Activated T-cell treated with anti-CD3 and anti-CD28 coated beads for 1 hour (primary cell): ENCODE measurements around the gene MORN5.
A peak's percentile ranks its signal among the peaks of the same experiment; 100 is the strongest.
"Not testable (repeated sequence)": the region's sequence is repeated elsewhere in the genome, so short reads cannot be mapped to it uniquely, and the experiment has no call there.

Source experiments
- DNase-seq: peaks from one replicate; pipeline ENCODE4 v3.0.0-alpha.2; 2020; ENCODE audit warnings: low read depth

Gene MORN5

DNA sequence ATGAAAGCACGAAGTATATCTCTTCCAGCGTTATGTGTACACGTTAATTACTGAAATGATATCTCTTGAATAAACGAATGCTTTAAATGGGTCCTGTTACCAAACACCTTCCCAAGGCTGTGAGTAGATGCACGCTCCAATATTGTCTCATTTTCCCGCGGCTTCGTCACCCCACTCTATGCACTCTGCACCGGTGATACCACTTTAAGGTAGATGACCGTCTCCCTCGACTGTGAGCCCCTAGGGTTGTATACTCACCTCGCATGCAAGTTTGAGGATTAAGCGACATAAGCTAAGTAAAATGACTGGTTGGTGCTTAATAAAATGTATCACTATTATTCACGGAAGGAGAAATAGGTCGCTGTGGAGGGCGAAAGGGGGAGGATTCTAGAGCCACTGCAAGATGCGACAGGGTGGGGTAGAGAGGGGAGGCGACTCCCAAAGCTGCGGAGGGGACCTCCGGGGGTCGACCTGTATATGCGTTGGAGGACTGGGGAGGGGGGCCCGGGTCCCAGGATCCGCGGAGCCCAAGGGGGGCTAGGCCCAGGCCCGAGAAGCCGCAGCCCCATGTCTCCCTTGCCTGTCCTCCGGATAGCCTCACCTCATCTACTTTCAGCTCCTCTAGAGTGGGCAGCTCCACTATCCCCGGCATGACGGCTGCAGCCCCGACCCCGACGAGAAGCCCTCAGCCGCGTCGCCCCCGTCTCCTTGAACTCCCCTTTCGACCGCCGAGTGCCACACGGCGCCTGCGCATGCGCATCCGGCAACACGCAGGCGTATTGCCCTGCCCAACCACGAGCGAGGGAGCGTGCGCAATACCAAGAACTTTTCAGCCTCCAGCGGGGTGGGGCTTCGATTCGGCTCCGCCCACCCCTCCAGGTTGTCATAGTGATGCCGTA is at the start of gene MORN5, which contains the start of gene NDUFA8:
Gene MORN5, plus strand, starts transcription at position 883 of the 899 bp plus-strand sequence. CDS start 65 bp downstream, outside the sequence.
Gene NDUFA8, minus strand, starts transcription at position 754 of the 899 bp plus-strand sequence. Its CDS starts 102 bp downstream, at position 652.
- peak; percentile 94 for DNase-seq

DNA sequence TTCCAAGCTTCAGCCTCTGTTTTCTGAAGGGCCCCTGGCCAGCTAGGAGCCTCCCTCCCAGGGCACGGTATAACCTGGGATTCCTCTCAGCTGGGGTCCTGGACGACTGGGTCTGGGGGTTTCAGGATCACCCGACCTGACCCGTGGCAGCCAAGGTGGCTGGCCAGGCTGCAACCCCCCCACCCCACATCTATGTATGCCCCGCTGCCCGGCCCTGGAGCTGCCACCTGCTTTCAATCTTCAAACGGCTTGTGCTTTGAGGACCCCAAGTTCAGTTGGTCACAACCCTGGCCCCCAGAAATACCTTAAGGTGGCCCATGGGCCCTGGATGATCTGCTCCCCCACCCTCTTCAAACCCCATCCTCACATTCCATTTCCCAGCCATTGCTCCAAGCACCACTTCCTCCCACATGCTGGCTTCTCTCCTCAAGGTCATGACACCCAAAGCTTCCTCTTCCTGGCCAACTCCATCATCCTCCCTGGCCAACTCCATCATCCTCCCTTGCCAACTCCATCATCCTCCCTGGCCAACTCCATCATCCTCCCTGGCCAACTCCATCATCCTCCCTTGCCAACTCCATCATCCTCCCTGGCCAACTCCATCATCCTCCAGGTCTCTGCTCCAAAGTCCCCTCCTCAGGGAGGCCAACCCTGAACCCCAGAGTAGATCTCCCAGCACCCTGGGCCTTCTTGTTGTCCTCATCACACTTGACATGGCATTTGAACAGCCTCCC is 49.4 kb upstream of the MORN5 start:
- DNase-seq = no peak

- no peak for DNase-seq
Measured at GRCh38 chr9:122111413-122112085, 48.2 kb upstream of the MORN5 start.

- DNase-seq = no peak
Measured at GRCh38 chr9:122112238-122112637, 47.5 kb upstream of the MORN5 start.

DNA sequence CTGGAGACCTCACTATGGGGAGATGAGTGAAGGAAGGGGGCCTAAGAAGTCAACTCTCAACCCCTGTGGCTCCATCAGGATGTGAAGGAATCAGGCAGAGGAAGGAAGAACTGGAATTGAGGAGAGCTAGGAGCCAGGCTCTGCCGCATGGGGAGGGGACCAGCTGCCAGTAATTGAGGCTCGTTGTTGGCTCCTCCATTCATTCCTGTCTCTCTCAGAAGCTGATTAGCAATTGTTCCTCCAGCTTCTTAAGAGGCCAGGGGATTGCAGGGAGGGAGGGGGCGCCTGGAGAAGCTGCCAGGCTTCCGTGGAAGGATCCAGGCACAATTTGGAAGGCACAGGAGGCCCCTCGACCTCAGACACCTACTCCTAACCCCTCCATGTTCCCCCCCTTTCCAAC is 46.1 kb upstream of the MORN5 start:
- DNase-seq = no peak

- DNase-seq = no peak
Measured at GRCh38 chr9:122115176-122116035, 44.3 kb upstream of the MORN5 start.

GRCh38 chr9:122116040-122116439 is 43.7 kb upstream of the MORN5 start:
- no peak for DNase-seq

GRCh38 chr9:122116448-122117173 is 43.1 kb upstream of the MORN5 start:
- DNase-seq = no peak

DNA sequence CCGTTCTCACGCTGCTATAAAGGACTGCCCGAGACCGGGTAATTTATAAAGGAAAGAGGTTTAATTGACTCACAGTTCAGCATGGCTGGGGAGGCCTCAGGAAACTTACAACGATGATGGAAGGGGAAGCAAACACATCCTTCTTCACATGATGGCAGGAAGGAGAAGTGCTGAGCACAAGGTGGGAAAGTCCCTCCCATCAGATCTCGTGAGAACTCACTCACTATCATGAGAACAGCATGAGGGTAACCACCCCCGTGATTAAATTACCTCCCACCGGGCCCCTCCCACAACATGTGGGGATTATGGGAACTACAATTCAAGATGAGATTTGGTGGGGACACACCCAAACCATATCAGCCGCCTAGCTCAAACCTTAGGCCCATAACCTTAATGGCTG is 42.5 kb upstream of the MORN5 start:
- not testable (repeated sequence) for DNase-seq

DNA sequence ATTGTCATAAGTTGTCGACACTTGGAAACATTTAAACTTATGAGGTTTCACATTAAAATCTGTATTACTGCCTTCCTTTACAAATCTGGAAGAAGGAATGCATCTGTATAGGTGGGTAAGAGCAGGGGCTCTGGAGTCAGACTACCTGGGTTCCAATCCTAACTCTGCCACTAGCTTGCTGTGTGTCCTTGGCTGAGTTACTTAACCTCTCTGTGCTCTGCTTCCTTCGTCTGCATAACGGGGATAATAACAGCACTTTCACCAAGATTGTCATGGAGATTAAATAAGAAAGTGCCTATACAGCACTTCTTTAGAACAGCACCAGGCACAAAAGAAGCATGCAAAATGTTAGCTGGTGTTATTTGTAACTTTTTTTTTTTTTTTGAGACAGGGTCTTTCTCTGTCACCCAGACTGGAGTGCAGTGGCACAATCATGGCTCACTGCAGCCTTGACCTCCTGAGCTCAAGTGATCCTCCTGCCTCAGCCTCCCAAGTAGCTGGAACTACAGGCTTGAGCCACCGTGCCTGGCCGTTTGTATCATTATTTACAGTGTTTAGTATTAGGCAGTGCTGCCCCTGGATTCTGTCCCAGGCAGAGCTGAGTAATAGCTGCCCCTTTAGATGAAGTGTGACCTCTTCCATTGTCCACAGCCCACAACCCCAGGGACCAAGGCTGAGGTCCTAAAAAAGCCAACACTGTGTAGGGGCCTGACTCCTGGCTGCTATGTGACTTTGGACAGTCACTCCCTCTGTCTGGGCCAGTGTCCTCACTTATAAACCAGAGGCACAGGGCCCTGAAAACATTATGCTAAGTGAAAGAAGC is 41.2 kb upstream of the MORN5 start:
- no peak for DNase-seq

DNA sequence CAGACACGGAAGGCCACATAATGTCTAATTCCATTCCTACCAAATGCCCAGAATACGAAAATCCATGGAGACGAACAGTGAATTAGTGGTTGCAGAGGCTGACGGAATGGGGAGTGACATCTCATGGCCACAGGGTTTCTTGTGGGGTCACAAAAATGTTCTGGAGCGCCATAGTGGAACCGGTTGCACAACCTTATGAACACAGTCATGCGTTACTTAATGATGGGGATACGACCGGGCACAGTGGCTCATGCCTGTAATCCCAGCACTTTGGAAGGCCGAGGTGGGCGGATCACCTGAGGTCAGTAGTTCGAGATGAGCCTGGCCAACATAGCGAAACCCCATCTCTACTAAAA is 40.6 kb upstream of the MORN5 start:
- no peak for DNase-seq

DNA sequence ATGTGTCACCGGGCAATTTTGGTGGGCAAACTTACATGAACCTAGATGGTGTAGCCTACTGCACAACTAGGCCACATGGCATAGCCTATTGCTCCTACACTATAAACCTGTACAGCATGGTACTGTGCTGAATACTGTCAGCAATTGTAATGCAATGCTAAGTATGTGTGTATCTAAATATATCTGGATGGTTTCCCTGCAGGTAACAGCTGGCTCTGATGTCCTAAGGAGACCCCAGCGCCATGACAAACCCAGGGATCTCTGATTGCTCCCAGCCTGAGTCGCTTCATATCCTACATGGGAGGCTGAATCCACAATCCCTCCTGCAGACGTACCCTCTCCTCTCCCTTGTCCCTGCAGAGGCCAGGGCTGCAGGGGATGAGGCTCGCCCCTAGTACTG is 40.0 kb upstream of the MORN5 start:
- no peak for DNase-seq

DNA sequence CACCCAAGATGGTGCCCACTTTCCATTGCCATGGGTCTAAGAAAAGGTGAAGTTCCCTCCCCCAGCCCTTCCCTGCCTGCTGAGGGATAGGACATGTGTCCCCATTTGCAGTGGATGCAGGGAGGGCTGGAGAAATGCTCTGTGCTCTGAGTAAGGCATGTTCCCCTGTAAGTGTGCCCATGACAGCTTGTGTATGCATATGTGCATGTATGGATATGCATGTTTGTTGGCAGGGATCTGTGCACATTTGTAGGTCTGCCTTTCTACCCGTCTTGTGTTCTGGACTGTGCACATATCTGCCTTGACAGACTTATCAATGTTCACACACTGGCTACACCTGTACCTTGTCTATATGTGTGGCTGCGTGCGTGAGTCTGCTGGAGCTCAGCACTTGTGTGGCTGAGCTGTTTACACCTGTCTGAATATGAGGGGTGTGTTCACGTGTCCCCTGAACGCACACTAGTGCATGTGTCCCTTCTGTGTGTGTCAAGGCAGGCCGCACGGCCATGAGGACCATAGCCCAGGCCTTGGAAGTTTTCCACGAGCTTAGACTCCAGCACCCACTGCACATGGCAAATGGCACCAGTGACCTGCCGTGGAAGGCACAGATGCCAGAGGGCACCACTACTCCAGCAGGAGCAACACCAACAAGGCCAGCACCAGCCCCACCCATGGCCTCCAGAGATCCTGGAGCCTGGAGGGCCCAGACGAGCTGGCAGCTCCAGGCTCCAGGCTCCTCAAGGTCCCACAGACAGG is 39.2 kb upstream of the MORN5 start:
- DNase-seq = no peak

DNA sequence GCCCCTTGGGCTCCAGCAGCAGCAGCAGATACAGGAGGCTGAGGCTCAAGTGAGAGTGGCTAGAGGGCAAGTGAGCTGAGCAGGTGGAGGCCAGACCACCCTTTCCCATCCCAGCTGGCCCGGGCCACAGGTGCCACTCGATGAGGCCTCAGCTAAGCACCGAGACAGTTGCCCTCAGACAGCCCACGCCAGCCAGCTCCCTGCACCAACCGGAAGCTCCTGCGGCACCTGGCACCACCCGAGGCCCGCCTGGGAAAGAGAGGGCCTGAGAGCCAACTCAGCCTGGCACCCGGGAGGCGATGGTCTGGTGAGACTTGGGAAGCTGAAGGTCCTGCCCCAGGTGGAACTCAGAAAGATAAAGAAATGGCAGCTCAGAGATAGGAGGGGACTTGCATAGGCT is 38.3 kb upstream of the MORN5 start:
- no peak for DNase-seq

DNA sequence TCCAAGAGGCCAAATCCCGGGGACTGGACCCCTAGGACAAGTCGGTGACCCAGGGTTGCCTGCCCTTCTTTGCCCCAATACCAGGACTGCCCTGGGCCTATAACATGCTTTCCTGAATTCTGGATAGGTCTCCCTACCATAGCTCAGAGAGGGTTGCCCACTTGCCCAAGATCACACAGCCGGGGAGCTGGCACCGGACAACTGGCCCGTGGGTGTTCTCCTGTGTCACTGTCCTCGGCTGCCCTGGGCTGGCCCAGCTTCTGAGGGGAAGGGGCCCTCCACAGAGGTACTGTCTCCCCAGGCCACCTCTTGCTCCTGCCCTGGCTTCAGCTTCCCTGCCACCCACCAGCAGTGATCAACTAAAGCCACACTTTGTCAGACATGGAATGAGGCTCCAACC is 37.8 kb upstream of the MORN5 start:
- no peak for DNase-seq

DNA sequence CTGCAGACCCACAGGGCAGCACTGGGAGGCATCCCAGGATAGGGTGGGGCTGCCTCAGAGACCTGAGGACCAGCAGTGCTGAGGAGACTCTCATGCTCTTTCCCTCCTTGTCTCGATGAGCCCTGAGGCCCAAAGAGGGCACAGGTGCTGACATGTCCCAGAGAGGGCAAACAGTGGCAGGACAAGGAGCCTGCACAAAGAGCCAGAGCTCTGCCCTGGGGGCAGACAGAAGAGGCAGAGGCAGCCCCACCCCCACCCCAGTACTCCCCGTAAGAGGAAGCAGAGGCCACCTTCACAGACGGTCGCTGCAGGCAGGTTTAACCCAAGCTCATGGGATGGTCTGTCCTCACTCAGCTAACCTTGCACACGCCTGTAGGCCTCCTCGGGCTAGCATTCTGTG is 37.2 kb upstream of the MORN5 start:
- DNase-seq = no peak

DNA sequence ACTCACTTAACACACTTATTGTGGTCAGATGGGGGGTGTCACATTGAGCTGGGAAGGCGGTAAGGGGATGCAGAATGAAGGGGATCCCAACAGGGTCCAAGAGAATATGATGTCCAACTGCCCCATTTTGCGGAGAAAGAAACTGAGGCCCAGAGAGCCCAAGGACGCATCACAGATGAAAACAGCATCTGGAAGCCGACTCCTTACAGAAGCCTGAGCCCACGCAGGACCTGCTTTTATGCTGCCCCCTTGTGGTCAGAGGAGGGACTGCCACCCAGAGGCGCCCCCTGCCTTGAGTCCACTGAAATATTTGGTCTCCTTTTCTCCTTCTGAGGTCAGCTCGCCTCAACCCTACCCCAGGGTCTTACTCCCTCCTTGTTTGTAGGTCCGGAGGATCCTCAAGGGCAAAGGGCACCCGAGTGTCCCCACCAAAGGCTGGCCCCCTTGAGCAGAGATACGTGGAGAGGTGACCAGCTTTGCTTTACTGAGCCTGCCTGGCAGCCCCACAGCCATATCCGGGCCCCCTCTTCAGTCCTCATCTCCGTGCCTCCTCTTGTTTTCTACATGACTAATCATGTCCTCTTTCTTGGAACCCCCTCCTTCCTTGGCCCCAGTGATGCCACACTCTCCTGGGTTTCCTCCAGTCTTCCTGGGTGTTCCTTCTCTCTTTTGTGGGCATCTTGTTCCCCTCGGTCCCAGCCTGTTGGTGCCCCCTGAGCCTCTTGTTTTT is 36.6 kb upstream of the MORN5 start:
- peak; percentile 66 for DNase-seq

- DNase-seq = no peak
Measured at GRCh38 chr9:122124048-122124447, 35.7 kb upstream of the MORN5 start.

- DNase-seq = no peak
Measured at GRCh38 chr9:122124528-122124927, 35.2 kb upstream of the MORN5 start.
